Keratinocyte (primary cell): ENCODE results near the gene TANC2. TPM values are rescaled to one million over a fixed set of nuclear protein-coding genes. Genes with fewer than 3 reads are reported as not detected.

Source experiments
- DNase-seq: peaks from one replicate; pipeline ENCODE4 v3.0.0-alpha.2; 2011; ENCODE audit warnings: low read depth, missing footprints, low spot score
- FAIRE-seq: peaks from 2 replicates; lab custom pipeline; 2011; peaks lifted over from hg19 to GRCh38; lab: Jason Lieb, UNC
- H2AFZ ChIP-seq: 2 replicates; pipeline ENCODE4 v1.6.0; 2012; ENCODE audit warnings: low read length, control low read depth, inconsistent platforms; ENCODE audit not compliant: control insufficient read depth
- H3K27ac ChIP-seq: 2 replicates; pipeline ENCODE4 v1.5.1; 2011; ENCODE audit warnings: low read length; ENCODE audit not compliant: control insufficient read depth, insufficient read depth
- H3K27me3 ChIP-seq: 3 replicates; pipeline ENCODE4 v1.6.0; 2011; ENCODE audit warnings: low read length; ENCODE audit not compliant: control insufficient read depth, insufficient read depth; ENCODE audit errors: extremely low read depth
- H3K36me3 ChIP-seq, 2 experiments: 2 replicates in 1 of 2; 3 replicates in 1 of 2; pipeline ENCODE4 v1.5.1; 2011; ENCODE audit warnings: low read length in 2 of 2, mild to moderate bottlenecking in 1 of 2; ENCODE audit not compliant: control insufficient read depth in 2 of 2, insufficient read depth in 2 of 2; ENCODE audit errors: extremely low read depth in 1 of 2
- H3K4me1 ChIP-seq: 3 replicates; pipeline ENCODE4 v1.5.1; 2011; ENCODE audit warnings: low read length; ENCODE audit not compliant: control insufficient read depth, insufficient read depth; ENCODE audit errors: extremely low read depth
- H3K4me2 ChIP-seq: 3 replicates; pipeline ENCODE4 v1.6.0; 2011; ENCODE audit warnings: low read depth, low read length; ENCODE audit not compliant: control insufficient read depth, insufficient read depth; ENCODE audit errors: extremely low read depth
- H3K4me3 ChIP-seq, 3 experiments: fragments of 200-600 bp in 1 of 3; sonication (generic) in 1 of 3; 2 replicates in 2 of 3; 3 replicates in 1 of 3; pipeline ENCODE4 v1.5.1; 2011 to 2016; ENCODE audit warnings: low read length in 3 of 3, mild to moderate bottlenecking in 3 of 3, control low read depth in 2 of 3, inconsistent platforms in 1 of 3, low read depth in 1 of 3, mixed read lengths in 1 of 3, mixed run types in 1 of 3, moderate library complexity in 1 of 3; ENCODE audit not compliant: control insufficient read depth in 2 of 3, insufficient read depth in 2 of 3; ENCODE audit errors: extremely low read depth in 1 of 3
- H3K79me2 ChIP-seq: 2 replicates; pipeline ENCODE4 v1.6.0; 2012; ENCODE audit warnings: low read length; ENCODE audit not compliant: control insufficient read depth, insufficient read depth
- H3K9ac ChIP-seq: 3 replicates; pipeline ENCODE4 v1.6.0; 2011; ENCODE audit warnings: low read length; ENCODE audit not compliant: control insufficient read depth, insufficient read depth; ENCODE audit errors: extremely low read depth
- H3K9me1 ChIP-seq: 3 replicates; pipeline ENCODE4 v1.6.0; 2011; ENCODE audit warnings: low read length; ENCODE audit not compliant: control insufficient read depth, insufficient read depth; ENCODE audit errors: extremely low read depth
- H3K9me3 ChIP-seq: 2 replicates; pipeline ENCODE4 v1.5.1; 2012; ENCODE audit warnings: low read depth, low read length; ENCODE audit not compliant: control insufficient read depth
- H4K20me1 ChIP-seq: 3 replicates; pipeline ENCODE4 v1.6.0; 2011; ENCODE audit warnings: low read length; ENCODE audit not compliant: control insufficient read depth, insufficient read depth; ENCODE audit errors: extremely low read depth
- EZH2 ChIP-seq: IDR thresholded peaks from one replicate; pipeline ENCODE4 v1.6.1; 2012; ENCODE audit warnings: inconsistent platforms, mild to moderate bottlenecking, low read length, moderate library complexity
- dilution Hi-C: fragments of 300-500 bp; cut with MboI; formaldehyde crosslinking; loops from one replicate; pipeline ENCODE4 v1.7.0; 2020; ENCODE audit warnings: low sequenced_read_pairs; ENCODE audit not compliant: extremely low pct_ligation_motif_present
- polyA plus RNA-seq, 5 experiments: library from polyadenylated mRNA; depleted of rRNA in 3 of 5; stranded (reverse) in 3 of 5; stranded (forward) in 1 of 5; unstranded in 1 of 5; fragments of >200 nt; gene quantifications; 1 replicate in 1 of 5; 2 replicates in 3 of 5; 3 replicates in 1 of 5; pipeline versions ENCODE4 v1.2.1 to v1.2.3, GENCODE V29; 2011 to 2012; ENCODE audit warnings: missing spikeins in 2 of 5, low read depth in 1 of 5, low replicate concordance in 1 of 5
- small RNA-seq, 3 experiments: library from RNA; depleted of rRNA; stranded (forward); fragments of <200 nt; gene quantifications; one replicate each; pipeline ENCODE3, GENCODE V24; 2012; ENCODE audit warnings: low read depth in 3 of 3, low replicate concordance in 1 of 3; ENCODE audit not compliant: insufficient read length in 3 of 3
- TF ChIP-seq, protein P1 (sequence below), 3 experiments: IDR thresholded peaks in 1 of 3; conservative IDR thresholded peaks in 1 of 3; optimal IDR thresholded peaks in 1 of 3; 2 replicates in 2 of 3; 3 replicates in 1 of 3; pipeline versions ENCODE3 to v1.5.1; 2011; ENCODE audit warnings: low read length in 3 of 3, mild to moderate bottlenecking in 3 of 3, moderate library complexity in 2 of 3, control low read depth in 1 of 3, inconsistent platforms in 1 of 3; ENCODE audit not compliant: insufficient read depth in 2 of 3; ENCODE audit errors: extremely low read depth in 1 of 3

Gene TANC2
- polyA plus RNA-seq, 1 donor (not counting 4 experiments of a cell fraction or from before 2014, with no cell fraction given) = 22.4 TPM

DNA sequence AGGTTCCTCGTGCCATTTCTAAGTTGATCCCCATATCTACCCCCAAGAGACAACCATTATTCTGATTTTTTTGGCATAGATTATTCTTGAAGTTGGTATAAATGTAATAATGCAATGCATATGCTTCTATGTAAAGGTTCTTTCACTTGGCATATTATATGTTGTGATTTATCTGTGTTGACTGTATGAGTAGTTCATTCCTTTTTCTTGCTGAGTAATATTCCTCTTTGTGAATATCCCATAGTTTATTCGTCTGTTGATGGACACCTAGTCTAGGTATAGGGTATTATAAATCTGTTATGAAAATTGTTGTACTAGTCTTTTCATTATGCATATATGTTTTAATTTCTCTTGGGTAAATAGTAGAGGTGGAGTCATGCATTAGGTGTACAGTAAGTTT, 36.6 kb downstream of the TANC2 start:
- Histone ChIP-seq H4K20me1 (no peaks in the 10 kb centered on the region), H3K36me3 (no peaks in the 10 kb centered on the region), H3K9me3 (no peaks in the 10 kb centered on the region), H3K4me1 (peaks cover 18% of the 10 kb centered on the region), H2AFZ (no peak overlapping the region), H3K9ac (no peak overlapping the region), H3K27ac (no peak overlapping the region), H3K27me3 (no peaks in the 10 kb centered on the region), H3K9me1 (no peaks in the 10 kb centered on the region), H3K4me3 (no peak overlapping the region), H3K4me2 (no peak overlapping the region), H3K79me2 (peaks cover 73% of the 10 kb centered on the region)
- dilution Hi-C loops = no loop called here
- no peak for TF ChIP-seq EZH2
- TF ChIP-seq, protein P1, sequence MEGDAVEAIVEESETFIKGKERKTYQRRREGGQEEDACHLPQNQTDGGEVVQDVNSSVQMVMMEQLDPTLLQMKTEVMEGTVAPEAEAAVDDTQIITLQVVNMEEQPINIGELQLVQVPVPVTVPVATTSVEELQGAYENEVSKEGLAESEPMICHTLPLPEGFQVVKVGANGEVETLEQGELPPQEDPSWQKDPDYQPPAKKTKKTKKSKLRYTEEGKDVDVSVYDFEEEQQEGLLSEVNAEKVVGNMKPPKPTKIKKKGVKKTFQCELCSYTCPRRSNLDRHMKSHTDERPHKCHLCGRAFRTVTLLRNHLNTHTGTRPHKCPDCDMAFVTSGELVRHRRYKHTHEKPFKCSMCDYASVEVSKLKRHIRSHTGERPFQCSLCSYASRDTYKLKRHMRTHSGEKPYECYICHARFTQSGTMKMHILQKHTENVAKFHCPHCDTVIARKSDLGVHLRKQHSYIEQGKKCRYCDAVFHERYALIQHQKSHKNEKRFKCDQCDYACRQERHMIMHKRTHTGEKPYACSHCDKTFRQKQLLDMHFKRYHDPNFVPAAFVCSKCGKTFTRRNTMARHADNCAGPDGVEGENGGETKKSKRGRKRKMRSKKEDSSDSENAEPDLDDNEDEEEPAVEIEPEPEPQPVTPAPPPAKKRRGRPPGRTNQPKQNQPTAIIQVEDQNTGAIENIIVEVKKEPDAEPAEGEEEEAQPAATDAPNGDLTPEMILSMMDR (optimal IDR thresholded peaks at IDR 0.05 in 1 of 3, IDR thresholded peaks at IDR 0.05 in 1 of 3, conservative IDR thresholded peaks at IDR 0.05 in 1 of 3; ENCODE audit: extremely low read depth in 1 of 3, insufficient read depth in 2 of 3, low read length in 3 of 3) = no peak
- FAIRE-seq = no peak
- DNase-seq = no peak

DNA sequence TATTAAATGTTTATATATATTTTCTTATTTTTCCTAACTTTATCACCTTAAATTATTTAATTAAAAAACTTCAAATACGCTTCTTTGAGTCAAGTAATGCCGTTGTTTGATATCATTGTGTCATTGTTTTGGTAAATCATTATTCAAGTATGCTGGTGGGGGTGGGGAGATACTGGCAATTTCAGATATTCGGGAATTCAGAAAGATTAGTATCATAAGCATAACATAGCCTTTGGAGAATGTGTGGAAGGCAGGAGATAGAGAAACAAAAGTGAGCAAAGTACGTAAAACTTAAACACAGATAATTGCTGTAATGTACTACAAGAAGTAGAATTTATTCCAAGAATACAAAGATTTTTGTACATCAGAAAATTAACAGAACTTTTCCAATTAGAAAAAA, 49.8 kb downstream of the TANC2 start:
- Histone ChIP-seq H2AFZ (no peak overlapping the region), H3K9ac (no peak overlapping the region), H3K27ac (no peak overlapping the region), H3K27me3 (no peaks in the 10 kb centered on the region), H4K20me1 (no peaks in the 10 kb centered on the region), H3K36me3 (peaks cover under 1 to 1% of the 10 kb centered on the region in 2 experiments), H3K9me1 (no peaks in the 10 kb centered on the region), H3K4me3 (no peak overlapping the region), H3K4me1 (peaks cover 18% of the 10 kb centered on the region), H3K9me3 (no peaks in the 10 kb centered on the region), H3K79me2 (peaks cover 60% of the 10 kb centered on the region), H3K4me2 (no peak overlapping the region)
- dilution Hi-C loops = no loop called here
- DNase-seq = no peak
- no peak for TF ChIP-seq EZH2
- TF ChIP-seq, protein P1 (optimal IDR thresholded peaks at IDR 0.05 in 1 of 3, IDR thresholded peaks at IDR 0.05 in 1 of 3, conservative IDR thresholded peaks at IDR 0.05 in 1 of 3; ENCODE audit: extremely low read depth in 1 of 3, insufficient read depth in 2 of 3, low read length in 3 of 3) = no peak
- FAIRE-seq = no peak

Small RNA genes within 50 kb of the gene (small RNA-seq; reads per million reads assigned to genes)
- gene MIR633 = 0 reads per million in 3 experiments

Other genes with a start within 250 kb of the TANC2 start
- gene MARCHF10, start 157.9 kb upstream of the TANC2 start, polyA plus RNA-seq = not detected in 3 replicates